RPMI7951 (cell line): Measurements from ENCODE around the gene STEAP4. TPM values are rescaled to one million over a fixed set of nuclear protein-coding genes. Genes with fewer than 3 reads are reported as not detected.
"Not testable (repeated sequence)": the region's sequence is repeated elsewhere in the genome, so short reads cannot be mapped to it uniquely, and the experiment has no call there.

ENCODE experiments used
- DNase-seq: peaks from one replicate; pipeline ENCODE4 v3.0.0-alpha.2; 2012; ENCODE audit warnings: low read depth
- total RNA-seq: library from RNA; depleted of rRNA; stranded (reverse); fragments of >200 nt; shearing (Covaris generic); gene quantifications from 2 replicates; pipeline ENCODE4 v1.2.3, GENCODE V29; 2014

Gene STEAP4
- total RNA-seq, 1 experiment from 2014 or later, result not detected

DNA sequence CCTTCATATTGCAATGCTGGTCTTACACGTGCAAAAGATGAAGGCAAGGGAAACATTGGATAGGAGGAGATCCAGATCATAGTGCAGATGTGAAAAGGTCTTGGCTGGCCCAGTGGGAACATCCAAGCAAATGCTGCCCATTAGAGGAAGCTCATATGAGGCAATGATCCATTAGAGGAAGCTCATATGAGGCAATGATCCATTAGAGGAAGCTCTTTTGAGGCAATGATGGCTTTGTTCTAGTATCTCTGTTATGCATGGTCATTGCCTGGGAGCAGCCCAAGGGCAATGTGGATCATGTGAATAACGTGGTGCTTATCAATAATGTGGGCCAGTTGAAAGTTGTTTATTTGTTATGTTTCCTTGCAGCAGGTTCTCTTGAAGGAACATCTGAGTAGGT, 37.8 kb downstream of the STEAP4 start:
- DNase-seq, result no peak

DNA sequence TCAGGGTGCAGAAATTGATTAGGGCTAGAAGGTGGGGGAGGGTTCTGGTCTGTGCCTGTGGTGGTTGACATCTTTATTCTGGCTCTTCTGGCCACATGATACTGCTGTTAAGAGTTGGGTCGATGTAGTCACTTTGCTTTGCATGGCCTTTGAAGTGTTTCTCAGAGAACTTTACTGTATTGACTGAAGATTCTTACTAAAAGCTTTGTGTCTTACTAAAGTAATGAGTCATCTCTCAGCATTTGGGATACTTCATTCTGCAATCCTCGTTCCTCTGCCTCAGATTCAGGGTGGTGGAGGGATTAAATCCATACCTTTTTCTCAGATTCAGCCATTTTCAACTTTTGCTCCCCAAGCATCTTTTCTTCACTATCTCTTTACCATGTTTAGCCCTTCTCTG, 38.6 kb downstream of the STEAP4 start:
- DNase-seq, result no peak

GRCh38 chr7:88267421-88267820, 39.3 kb downstream of the STEAP4 start:
- DNase-seq, result no peak

DNA sequence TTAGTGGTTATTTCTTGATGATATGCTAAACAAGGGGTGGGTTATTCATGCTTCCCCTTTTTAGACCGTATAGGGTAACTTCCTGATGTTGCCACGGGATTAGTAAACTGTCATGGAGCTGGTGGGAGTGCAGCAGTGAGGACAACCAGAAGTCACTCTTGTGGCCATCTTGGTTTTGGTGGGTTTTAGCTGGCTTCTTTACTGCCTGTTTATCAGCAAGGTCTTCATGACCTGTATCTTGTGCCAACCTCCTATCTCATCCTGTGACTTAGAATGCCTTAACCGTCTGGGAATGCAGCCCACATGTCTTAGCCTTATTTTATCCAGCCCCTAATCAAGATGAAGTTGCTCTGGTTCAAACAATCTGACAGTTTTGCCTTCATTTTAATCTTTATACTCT, 41.7 kb downstream of the STEAP4 start:
- DNase-seq, result not testable (repeated sequence)

GRCh38 chr7:88262562-88262961, 44.1 kb downstream of the STEAP4 start:
- no peak for DNase-seq

- DNase-seq, result no peak
These were observed 46.0 kb downstream of the STEAP4 start for GRCh38 chr7:88260719-88261118.

DNA sequence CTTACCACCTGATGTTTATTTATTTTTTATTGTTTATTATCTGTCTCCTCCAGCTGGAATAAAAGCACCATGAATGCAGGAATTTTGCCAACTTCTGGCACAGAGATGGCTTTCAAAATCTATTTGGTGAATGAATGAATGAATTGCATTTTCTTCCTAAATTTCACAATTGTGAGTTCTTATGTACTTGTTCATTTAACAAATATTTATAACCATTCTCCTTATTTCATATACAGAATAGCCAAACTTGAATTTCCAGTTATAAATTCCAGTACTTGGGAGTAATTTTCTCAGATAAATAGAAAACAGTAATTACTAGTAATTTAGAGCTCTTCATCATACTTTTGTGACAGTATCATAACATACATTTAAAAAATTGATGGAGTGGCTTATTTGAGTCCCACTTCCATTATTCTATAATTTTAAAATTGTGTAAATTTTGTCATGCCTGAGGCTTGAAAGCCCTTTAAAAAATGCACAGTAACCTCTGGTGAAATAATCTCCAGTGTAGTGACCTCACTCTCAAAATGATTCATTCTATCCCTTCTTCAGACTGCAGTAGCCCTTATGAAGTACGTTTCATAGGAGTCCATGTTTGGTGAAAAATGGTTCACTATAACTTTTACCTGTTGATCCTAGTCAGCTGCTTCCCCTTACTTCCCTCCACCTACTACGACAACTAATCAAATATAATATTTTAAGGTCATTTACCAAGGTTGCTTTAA, 46.9 kb downstream of the STEAP4 start:
- DNase-seq, result no peak

DNA sequence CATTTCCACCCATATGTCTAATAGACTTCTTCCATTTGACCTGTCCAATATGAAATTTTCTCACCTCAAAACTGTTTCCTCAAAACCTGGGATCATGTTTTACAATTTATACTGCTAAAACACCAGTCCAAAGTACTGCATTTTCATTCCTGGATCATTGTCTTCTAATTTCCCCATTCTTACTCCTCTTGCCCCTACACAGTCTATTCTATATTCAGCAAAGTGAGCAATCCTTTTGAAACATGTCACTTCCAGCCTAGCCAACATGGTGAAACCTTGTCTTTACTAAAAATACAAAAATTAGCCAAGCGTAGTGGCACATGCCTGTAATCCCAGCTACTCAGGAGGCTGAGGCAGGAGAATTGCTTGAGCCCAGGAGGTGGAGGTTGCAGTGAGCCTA, 48.4 kb downstream of the STEAP4 start:
- DNase-seq, result not testable (repeated sequence)

DNA sequence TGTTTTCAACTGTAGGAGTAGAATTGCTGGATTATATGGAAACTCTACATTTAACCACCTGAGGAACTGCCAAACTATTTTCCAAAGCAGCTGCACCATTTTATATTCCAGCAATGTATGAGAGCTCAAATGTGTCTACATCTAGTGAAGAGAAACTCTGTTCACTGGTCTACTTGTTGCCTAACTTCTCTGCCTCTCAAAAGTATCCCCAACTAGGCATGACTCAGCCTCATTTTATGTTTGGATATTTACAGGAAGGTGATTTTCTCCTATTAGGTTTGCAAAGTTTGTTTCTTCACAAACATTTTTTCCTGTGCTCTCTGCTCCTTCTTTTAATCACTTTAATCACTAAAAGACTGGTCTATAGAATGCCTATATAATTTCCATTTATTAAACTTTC, 49.8 kb downstream of the STEAP4 start:
- no peak for DNase-seq

DNA sequence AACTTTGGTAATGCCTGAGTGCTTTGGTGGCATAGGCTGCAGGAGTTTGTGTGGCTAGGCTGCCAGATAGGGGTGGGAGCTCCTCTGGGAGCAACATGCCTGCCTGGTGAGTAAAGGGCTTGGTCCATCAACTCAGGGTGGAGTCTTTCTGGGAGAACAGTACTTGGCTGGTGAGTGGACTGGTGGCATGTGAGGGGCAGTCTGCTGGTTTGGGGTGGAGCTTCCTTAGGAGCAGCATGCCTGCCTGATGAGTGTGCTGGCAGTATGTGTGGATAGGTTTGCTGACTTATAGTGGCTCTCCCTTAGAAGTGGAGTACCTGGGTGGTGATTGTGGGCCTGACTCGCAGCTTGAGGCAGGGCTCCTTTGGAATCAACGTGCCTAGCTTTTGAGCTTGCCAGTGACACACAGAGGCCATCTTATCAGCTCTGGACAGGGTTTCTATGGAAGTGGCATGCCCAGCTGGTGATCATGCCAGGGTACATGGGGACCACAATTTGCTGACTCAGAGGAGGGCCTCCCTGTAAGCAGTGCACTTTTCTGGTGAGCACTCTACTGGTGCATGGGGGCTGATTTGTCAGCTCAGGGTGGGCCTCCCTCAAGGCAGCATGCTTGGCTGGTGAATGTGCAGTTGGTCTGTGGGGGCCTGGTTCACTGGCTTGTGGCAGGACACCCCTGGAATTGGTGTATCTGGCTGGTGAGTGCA, 51.8 kb downstream of the STEAP4 start:
- peak; percentile 34 for DNase-seq

GRCh38 chr7:88253640-88254039, 53.1 kb downstream of the STEAP4 start:
- no peak for DNase-seq

GRCh38 chr7:88244258-88244657, 62.4 kb downstream of the STEAP4 start:
- DNase-seq, result no peak

DNA sequence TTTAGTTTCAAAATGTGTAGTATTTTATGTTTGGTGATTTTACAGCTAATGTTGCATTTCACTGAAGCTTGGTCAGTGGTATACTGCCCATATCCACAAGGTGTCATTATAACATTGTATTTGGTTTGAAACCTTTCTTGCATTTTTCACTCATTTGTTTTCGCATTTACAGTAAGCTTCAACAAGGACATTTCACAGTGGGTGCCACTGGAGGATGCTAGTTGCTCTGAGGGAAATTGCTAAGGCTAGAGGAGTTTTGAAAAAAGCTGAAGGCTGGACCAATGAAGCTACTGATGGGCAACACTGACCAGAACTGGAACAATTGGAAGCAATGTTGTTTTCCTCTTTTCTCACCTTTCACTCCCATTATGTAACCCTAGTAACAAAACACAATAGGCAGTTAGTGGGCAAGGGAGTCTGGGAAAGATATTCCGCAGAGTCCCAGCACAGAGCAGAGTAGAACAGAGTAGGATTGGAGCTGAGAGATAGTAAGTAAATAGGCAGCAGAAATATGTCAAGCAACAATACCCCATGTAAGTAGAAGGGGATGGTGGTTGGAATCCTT, 63.3 kb downstream of the STEAP4 start:
- peak; percentile 41 for DNase-seq

- no peak for DNase-seq
These were observed 66.8 kb downstream of the STEAP4 start for GRCh38 chr7:88239852-88240251.

DNA sequence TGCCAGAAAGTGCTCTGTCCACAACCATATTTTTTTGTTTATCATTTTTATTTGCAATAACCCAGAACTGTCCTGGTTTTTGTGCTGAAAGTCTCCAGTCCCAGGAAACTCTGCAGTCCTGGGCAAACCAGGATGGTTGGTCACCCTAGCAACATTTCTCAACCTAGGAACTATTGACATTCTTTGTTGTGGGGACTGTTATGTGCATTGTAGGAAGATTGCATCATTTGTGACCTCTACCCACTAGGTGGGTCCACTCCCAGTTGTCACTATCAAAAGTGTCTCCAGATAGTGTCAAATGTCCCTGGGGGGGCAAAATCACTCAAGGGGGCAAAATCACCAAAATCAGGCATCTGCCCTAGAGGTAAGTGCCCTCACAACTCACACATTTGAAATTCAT, 72.9 kb downstream of the STEAP4 start:
- DNase-seq, result no peak

GRCh38 chr7:88230646-88231045, 76.0 kb downstream of the STEAP4 start:
- no peak for DNase-seq

- no peak for DNase-seq
These were observed 77.2 kb downstream of the STEAP4 start for GRCh38 chr7:88229302-88229995.

DNA sequence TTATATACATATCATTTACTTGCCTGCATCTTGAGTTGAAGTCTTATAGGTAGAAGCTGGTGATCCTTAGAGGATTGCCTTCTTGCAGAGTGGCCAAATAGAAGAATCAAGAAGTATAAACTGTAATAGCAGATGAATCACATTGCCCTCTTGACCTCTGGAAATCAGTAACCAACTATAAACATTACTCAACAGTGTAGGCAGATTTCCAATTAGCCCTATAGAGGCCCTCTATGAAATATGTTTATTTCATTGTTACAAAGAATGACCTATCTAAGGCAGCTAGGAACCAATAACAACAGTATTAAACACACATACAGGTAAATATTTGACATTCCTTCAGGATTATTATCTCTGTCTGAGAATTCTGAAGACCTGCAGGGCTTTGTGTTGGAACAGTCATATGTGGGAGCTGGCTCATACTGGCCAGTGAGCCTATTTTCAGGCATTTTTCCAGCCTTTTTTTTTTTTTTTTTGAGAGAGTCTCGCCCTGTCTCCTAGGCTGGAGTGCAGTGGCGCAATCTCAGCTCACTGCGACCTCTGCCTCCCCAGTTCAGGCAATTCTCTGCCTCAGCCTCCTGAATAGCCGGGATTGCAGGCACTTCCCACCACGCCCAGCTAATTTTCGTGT, 79.7 kb downstream of the STEAP4 start:
- DNase-seq, result peak; percentile 80

GRCh38 chr7:88226201-88226600, 80.5 kb downstream of the STEAP4 start:
- DNase-seq, result no peak

GRCh38 chr7:88224601-88225275, 82.0 kb downstream of the STEAP4 start:
- DNase-seq, result peak; percentile 66

GRCh38 chr7:88223265-88223664, 83.4 kb downstream of the STEAP4 start:
- no peak for DNase-seq
